Spleen (tissue), 7 donors: ENCODE results near the gene AQP2.

Source experiments
- POLR2A ChIP-seq, 3 donors: fragments of 450-650 bp; IDR thresholded peaks; one replicate each; pipeline ENCODE4 v1.5.1; 2017; ENCODE audit warnings: antibody characterized with exemption in 3 of 3, mild to moderate bottlenecking in 1 of 3
- POLR2AphosphoS5 ChIP-seq, 3 donors: sonication (generic); formaldehyde crosslinking; IDR thresholded peaks; one replicate each; pipeline ENCODE4 v1.5.1; 2017; ENCODE audit warnings: antibody characterized with exemption in 3 of 3
- TF ChIP-seq, protein P1 (sequence below), 11 experiments: fragments of 200-600 bp in 7 of 11; fragments of 450-650 bp in 4 of 11; sonication (generic) in 4 of 11; IDR thresholded peaks in 8 of 11; conservative IDR thresholded peaks in 3 of 11; 1 replicate in 7 of 11; 2 replicates in 4 of 11; pipeline versions ENCODE4 v1.4.0 to v1.8.0; 2016 to 2021; ENCODE audit warnings: antibody characterized with exemption in 11 of 11, inconsistent platforms in 4 of 11, mild to moderate bottlenecking in 1 of 11
- donor health status: DM: no; HTN: no; CAD: no; lungs with moderate emphysema.
- donor health status: DM: no; HTN: no; CAD: no.
- donor health status: DM: no; HTN: no; CAD: no.

DNA sequence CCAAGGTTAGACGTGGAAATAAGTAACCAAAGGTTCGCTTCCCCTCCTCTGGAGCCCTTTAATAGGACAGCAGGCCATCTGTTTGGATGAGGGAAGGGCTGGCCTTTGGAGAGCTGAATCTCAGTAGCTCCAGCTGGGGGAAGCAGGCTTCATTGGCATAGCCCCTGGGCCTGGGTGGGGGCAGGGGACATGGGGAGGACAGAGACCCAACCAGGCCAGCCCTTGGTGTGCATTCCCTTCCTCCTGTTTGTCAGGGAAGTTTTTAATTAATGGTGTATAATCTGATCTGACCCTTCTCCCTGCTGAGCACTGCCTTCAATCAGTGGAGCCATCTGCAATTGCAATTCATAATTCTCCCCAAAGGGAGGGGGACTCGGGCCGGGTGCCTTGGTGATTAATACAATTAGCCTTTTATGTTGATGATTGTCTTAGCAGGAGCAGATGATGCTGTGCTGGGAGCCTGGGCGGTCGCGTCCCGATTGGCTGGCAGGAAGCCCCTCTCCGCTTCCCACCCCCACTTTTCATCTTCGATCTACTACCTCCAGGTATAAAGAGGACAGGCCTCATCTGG lies 28.6 kb downstream of the AQP2 start:
- TF ChIP-seq, protein P1, sequence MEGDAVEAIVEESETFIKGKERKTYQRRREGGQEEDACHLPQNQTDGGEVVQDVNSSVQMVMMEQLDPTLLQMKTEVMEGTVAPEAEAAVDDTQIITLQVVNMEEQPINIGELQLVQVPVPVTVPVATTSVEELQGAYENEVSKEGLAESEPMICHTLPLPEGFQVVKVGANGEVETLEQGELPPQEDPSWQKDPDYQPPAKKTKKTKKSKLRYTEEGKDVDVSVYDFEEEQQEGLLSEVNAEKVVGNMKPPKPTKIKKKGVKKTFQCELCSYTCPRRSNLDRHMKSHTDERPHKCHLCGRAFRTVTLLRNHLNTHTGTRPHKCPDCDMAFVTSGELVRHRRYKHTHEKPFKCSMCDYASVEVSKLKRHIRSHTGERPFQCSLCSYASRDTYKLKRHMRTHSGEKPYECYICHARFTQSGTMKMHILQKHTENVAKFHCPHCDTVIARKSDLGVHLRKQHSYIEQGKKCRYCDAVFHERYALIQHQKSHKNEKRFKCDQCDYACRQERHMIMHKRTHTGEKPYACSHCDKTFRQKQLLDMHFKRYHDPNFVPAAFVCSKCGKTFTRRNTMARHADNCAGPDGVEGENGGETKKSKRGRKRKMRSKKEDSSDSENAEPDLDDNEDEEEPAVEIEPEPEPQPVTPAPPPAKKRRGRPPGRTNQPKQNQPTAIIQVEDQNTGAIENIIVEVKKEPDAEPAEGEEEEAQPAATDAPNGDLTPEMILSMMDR (IDR thresholded peaks at IDR 0.05 in 8 of 11, conservative IDR thresholded peaks at IDR 0.05 in 3 of 11): no peak
- no peak for TF ChIP-seq POLR2A (IDR thresholded peaks at IDR 0.05)
- no peak for TF ChIP-seq POLR2AphosphoS5 (IDR thresholded peaks at IDR 0.05)
